ENCODE measurements around the gene MAJIN.

DNA sequence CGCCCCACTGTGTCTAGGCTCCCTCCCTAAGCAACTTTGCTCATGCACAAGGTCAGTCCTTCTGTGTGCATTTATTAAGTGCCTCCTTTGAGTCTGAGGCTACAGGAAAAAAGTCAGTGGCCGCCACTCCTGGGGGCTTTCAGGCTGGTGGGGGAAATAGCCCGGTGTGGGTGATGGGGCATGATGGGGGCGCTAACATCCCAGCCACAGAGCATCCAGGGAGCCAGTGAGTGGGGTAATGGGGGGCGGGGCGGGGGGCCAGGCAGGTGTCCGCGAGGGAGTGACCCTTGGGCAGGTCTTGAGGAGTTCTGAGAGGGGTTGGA is 83.5 kb downstream of the MAJIN start:
- TF ChIP-seq POLR2A (conservative IDR thresholded peaks at IDR 0.05) (no peak), GTF2F1 (IDR thresholded peaks at IDR 0.05; ENCODE audit: low read depth, low read length) (no peak), JUND (IDR thresholded peaks at IDR 0.05; ENCODE audit: borderline replicate concordance, low read depth, low read length) (no peak), JUND (tag; IDR thresholded peaks at IDR 0.05; ENCODE audit: borderline replicate concordance, low read depth, low read length) (no peak), NFIX (CRISPR knock-in tag; IDR thresholded peaks at IDR 0.05; ENCODE audit: low read depth) (no peak), SNAPC5 (CRISPR knock-in tag; IDR thresholded peaks at IDR 0.05) (no peak), SAFB2 (IDR thresholded peaks at IDR 0.05; ENCODE audit: borderline replicate concordance, low read depth, low read length, severe bottlenecking) (no peak), PHF21A (IDR thresholded peaks at IDR 0.05; ENCODE audit: borderline replicate concordance, low read depth) (no peak), ZNF431 (CRISPR knock-in tag; IDR thresholded peaks at IDR 0.05) (no peak), HDAC2 (IDR thresholded peaks at IDR 0.05) (no peak; the same call in 1 of the 2 replicates), RBFOX2 (IDR thresholded peaks at IDR 0.05; ENCODE audit: low read depth, low read length) (no peak)
- TF ChIP-seq, protein P1, sequence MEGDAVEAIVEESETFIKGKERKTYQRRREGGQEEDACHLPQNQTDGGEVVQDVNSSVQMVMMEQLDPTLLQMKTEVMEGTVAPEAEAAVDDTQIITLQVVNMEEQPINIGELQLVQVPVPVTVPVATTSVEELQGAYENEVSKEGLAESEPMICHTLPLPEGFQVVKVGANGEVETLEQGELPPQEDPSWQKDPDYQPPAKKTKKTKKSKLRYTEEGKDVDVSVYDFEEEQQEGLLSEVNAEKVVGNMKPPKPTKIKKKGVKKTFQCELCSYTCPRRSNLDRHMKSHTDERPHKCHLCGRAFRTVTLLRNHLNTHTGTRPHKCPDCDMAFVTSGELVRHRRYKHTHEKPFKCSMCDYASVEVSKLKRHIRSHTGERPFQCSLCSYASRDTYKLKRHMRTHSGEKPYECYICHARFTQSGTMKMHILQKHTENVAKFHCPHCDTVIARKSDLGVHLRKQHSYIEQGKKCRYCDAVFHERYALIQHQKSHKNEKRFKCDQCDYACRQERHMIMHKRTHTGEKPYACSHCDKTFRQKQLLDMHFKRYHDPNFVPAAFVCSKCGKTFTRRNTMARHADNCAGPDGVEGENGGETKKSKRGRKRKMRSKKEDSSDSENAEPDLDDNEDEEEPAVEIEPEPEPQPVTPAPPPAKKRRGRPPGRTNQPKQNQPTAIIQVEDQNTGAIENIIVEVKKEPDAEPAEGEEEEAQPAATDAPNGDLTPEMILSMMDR (IDR thresholded peaks at IDR 0.05 in 2 of 3, conservative IDR thresholded peaks at IDR 0.05 in 1 of 3; ENCODE audit: insufficient read depth in 2 of 3, low read depth in 1 of 3, low read length in 3 of 3): no peak
- TF ChIP-seq, protein P2, sequence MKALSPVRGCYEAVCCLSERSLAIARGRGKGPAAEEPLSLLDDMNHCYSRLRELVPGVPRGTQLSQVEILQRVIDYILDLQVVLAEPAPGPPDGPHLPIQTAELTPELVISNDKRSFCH (CRISPR knock-in tag; IDR thresholded peaks at IDR 0.05): no peak
- TF ChIP-seq, protein P2 (tag; IDR thresholded peaks at IDR 0.05): no peak; the same call in 1 of the 2 replicates

Data from K562 (cell line).